Stimulated activated CD8-positive, alpha-beta memory T cell treated with anti-CD3 and anti-CD28 coated beads, Interleukin-7, amount 100 ng/mL, for 48 hours (primary cell): ENCODE data around the gene NOP14.
A peak's percentile ranks its signal among the peaks of the same experiment; 100 is the strongest.
"Not testable (repeated sequence)": the region's sequence is repeated elsewhere in the genome, so short reads cannot be mapped to it uniquely, and the experiment has no call there.

Experiments
- DNase-seq, 2 donors: peaks; one replicate each; pipeline ENCODE4 v3.0.0-alpha.2; 2020; ENCODE audit warnings: low read depth in 1 of 2; ENCODE audit errors: extremely low read depth in 1 of 2

The NOP14 gene

DNA sequence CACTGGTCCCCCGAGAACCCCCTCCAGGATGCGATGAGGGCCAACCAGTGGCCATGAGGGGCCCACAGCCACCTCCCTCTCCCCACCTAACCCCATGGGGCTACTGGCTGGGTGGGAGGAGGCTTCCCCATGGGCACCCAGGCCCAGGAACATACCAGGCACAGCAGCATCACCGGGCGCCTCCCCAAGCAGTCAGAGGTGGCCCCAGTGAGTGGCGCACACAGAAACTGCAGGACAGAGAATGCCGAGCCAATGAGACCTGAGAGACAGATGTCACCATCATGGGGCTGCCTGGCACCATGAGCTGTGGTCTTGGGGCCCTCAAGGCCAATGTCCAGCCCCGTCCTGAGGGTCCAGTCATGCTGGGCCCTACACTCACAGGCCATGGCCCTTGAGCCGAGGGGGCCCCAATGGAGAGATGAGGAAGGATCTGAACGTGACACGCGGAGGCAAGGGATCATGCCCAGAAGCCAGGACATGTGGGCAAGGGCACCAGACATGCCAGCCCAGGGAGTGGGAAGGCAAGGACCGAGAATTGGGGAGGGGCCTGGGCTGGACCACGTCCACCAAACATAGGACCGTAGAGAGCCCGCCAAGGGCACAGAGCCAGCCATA lies 30.1 kb downstream of the NOP14 start:
- DNase-seq, result no peak

DNA sequence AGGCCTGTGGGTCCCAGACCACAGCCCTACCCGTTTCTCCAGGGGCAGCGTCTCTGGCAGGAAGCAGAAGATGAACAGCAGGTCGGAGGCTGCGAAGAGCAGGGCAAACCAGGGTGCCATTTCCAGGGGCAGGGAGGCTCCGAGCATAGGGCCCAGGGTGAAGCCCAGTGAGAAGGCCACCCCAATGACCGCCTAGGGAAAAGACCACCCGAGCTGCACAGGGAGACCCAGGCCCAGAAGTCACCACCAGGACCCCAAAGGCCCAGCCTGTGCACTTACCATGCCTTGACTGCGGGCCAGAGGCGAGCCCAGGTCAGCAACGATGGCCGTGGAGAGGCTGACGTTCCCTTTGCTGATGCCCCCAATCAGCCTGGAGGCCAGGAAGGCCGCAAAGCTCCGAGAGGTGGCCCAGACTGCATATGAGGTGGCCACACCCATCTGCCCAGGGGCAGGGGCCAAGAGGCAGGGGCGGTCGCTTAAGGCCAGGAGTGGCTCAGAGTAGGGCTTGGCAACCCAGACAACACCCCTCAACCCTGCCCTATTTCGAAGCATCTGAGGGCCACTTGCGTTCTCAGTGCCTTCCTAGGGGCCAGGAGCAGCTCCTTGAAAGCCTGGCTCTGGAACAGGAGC lies 30.8 kb downstream of the NOP14 start:
- DNase-seq, result no peak

DNA sequence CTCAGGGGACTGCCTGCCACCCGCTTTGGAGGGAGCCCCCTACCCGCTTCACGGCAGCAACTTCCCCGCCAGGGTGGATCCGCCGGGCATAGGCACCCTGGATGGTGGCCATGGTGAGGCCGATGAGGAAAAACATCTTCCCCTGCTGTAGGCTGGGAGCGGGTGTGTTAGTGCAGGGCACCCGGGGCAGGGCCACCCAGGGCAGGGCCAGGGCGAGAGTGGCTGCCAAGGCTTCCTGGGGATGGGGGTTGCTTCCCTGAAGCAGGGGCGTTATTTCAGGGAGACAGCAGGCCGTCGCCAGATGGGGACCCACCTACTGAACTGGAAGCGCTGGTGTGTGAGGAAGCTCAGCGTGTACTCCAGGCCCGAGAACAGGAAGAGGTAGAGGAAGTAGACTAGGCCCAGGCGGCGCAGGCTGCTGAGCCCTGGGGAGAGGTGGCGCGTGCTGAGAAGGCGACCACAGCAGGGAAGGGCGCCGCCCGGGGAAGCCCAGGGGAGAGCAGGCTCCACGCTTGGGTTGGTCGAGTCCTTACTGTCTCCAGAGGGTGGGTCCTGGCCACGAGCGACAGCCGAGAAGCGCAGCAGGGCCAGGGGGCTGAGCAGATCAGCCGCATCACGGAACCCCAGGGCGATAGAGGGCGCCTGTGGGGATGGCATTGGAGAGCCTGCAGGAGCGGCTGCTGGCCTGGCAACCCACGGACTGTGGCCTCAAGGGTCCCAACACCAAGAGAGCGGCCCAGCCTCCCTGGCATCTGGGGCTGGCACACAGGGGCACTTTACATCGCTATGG lies 31.5 kb downstream of the NOP14 start:
- DNase-seq, result peak in 1 of 2 donors; percentile 43

DNA sequence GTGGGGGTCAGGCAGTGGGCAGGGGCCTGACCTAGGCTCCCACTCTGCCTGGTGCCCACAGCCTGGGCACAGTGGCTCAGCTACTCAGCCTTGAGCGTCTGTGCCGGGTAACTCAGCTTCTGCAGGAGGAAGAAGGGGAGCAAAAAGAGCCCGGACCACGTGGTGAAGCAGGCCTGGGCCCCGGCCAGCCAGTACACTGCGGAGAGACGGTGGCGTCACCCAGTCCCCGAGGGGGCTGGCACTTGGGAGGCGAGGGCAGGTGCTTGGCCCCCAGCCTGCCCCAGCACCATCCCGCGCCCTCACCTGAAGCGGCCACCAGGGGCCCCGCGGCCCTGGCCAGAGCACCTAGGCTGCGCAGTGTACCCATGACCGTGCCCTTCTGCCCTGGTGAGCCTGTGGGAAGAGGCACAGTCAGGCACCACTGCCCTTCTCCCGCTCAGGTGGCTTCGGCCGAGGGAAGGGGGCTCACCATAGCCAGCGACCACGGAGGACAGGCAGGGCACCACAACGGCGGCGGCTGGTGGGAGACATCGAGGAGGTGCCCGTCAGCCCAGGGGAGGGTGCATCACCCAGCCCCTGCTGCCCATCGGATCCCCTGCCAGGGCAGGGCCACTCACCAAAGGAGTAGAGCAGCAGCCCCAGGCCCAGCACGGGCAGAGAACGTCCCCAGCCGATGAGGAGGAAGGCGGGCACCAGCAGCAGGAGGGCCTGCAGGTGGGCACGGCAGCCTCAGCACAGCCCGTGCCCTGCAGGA lies 32.3 kb downstream of the NOP14 start:
- DNase-seq, result no peak

DNA sequence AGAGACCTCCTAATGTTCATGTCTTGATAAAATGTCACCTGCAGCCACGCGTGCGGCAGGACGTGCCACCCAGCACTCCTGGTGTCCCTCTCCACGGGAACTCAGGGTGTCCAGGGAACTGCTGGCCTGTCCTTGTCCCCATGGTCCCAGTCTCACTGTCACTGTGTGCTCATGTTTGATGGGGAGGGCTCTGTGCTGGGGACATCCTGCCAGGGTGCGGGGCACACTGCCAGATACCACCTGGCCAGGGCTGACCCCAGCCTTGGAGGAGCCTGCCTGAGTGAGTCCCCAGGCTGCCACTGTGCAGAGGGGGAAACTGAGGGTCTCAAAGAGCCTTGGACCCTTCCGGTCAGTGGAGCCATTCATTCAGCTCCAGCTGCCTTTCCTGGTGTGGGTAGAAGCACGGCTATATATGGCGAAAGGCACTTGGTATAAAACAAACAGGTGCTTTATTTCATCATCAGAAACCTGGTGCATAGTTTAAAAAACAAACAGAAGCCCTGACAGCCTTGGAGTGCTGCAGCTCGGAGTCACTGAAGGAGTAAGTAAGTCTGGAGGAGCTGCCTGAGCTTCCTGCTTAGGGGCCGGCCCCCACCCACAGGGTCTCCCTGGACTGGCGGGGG lies 33.0 kb downstream of the NOP14 start:
- no peak for DNase-seq

DNA sequence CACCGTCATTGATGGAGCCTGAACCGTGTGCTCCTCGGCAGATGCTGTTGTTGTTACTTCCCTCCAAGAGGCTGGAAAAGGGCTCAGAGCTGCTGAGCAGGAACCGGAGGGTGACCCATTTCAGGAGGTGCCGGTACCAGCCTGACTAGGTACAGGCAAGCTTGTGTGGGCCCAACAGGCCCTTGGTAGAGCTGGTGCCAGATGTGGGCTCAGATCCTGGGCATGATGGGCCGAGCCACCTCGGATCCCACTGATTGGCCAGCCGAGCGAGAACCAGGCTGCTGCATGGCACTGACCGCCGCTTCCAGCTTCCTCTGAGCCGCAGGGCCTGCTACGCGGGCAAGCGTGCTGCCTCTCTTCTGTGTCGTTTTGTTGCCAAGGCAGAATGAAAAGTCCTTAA lies 33.7 kb downstream of the NOP14 start:
- no peak for DNase-seq

DNA sequence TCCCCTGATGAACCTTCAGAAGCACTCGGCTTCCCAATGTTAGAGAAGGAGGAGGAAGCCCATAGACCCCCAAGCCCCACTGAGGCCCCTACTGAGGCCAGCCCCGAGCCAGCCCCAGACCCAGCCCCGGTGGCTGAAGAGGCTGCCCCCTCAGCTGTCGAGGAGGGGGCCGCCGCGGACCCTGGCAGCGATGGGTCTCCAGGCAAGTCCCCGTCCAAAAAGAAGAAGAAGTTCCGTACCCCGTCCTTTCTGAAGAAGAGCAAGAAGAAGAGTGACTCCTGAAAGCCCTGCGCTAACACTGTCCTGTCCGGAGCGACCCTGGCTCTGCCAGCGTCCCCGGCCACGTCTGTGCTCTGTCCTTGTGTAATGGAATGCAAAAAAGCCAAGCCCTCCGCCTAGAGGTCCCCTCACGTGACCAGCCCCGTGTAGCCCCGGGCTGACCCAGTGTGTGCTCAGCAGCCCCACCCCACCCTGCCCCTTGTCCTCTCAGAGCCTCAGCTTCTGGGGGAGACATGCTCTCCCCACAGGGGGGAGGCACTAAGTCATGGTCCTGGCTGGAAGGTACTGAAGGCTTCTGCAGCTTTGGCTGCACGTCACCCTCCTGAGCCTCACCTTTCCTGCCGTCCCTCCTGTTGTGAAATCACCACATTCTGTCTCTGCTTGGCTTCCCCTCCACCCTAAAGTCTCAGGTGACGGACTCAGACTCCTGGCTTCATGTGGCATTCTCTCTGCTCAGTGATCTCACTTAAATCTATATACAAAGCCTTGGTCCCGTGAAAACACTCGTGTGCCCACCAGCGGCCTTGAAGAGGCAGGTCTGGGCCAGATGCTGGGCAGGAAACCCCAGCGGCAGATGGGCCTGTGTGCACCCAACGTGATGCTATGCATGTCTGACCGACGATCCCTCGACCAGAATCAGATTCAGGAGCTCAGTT lies 34.7 kb downstream of the NOP14 start:
- DNase-seq, result no peak

DNA sequence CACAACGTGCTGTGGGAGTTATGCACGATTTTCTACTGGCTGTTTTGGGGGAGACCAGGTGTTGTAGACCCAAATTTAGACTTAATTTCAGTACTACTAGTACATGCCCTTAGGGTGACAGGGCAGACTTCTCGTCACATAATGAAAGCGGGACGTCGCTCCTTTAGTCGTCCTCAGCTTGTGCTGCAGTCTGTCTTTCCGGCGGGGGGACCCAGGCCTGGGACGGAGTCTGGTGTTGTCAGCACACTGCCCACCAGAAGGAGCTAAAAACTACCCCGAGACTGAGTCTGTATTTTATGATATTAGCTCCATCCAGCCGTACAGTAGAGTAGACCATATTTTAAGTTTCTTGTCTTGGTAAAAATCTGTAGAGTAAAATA lies 35.5 kb downstream of the NOP14 start:
- no peak for DNase-seq

DNA sequence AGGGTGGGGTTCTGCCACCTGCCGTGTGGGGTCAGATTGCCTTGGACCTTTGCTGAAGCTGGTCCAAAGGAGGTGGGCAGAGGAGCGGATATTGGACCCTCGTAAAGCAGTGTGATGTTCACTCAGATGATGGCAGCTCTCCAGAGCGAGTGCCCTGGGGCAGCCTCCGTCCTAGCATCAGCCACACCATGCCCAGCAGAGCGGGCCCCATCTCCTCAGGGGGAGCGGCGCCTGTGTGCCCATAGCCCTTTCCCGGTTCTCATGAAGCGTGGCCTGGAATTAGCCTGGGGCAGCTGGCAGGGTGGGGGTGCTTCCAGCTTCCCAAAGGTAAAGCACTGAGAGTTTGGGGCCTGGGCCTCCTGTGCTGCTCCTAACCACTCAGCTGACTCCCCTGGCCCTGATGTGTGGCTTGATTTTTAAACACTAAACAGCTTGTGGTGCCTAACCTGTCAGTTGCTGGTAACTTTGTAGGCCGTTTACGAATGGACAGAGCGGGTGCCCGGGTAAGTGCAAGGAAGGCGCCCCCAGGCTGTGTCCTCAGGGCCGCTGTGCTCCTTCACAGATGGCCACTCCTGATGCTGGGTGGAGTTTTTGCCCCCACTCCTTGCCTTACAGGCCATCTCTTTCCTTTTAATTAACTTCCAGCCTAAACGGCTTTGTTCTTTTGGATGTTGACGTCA lies 36.0 kb downstream of the NOP14 start:
- no peak for DNase-seq

DNA sequence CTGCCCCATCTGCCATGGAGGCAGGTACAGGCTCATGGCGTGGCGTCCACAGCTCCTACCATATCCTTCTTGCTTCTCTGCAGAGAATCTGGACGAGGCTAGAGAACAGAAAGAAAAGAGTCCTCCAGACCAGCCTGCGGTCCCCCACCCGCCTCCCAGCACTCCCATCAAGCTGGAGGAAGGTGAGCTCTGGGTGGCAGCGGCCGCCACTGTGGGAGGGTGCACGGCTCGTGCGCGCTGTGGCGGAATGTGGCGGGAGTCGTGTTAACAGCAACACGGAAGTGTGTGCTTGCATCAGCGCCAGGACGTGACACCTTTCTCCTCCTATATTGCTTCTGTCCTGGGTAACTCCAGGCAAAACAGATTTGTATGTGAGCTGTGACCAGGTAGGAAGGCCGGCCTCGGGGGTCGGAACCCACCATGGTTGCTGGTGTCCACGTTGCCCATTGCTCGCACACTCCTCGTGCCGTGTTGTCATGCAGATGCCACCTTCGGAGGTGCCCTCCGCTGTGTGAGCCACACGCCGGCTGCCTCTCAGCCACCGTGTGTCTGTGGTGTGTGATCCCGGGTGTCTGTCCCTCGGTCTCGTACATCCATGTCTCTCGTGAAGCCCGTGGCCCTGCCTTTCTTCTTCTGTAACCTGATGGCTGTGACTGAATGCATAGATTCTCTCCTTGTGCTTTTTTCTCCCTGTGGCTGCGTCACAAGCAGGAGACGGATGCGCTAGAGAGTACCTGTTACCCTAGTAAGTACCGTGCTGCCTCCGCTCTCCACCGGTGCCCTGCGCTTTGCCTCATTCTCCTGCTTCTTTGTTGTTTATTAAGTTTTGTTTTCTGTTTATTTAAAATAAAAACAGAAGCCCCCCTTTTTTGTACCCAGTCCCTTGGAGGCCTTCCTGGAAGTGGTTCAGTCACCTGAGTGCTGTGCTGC lies 37.0 kb downstream of the NOP14 start:
- DNase-seq, result no peak

DNA sequence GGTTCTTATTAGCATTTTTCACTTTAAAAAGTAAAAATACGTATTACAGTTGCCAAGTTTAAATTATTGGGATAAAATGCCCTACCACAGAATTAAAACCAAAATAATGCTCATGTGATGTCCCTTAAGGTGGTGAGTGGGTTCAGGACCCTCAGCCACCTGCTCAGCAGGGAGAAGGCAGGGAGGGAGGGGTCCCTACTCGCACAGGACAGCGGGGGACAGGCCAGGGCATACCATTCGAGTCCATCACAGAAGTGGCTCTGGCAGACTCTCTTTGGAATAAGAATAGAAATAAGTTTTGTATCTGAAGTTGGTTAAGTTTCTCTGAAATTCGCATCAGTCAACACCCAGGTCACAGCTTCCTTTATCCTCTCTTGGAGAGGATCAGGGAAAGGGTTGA lies 37.7 kb downstream of the NOP14 start:
- DNase-seq, result no peak

DNA sequence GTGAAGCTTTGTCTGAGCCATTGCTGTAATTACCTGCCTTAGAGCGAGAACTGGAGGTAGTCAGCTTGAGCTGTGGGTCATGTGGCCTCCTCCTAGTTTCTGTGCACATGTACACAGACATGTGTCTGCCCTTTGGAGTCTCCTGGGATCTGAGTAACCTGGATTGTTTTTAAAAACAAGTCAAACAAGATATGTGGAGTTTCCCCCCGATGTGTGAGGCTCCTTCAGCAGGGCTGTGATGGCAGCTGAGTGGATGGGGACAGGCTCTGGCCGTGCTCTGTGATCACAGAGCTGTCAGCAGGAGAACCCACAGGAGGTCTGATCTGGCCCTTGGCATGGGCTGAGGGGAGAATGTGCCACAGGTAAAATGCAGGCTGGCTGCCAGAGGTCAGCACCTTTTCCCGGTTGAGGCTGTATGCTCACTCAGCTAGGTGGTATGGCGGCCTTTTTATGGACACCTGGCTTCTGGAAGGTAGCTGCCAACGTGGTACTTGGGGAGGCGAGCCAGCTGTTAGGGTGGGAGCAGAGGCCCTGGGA lies 38.4 kb downstream of the NOP14 start:
- no peak for DNase-seq

DNA sequence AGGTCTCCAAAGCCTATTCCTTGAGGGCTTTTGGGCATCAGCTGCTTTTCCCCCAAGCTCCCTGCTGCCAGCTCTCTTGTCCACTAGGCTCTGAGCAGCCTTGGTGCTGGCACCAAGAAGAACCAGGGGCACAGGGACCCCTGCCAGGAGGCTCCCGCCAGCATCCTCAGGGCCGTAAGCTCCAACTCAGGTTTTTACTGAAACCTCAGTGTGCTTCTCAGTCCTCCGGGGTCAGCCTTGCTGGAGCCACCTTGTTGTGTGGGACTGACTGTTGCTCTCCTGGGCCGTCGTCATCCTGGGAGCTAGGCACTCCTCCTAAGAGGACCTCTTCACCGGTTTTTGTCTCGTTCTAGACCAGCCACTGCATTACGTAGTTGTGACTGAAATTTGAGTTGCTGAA lies 38.9 kb downstream of the NOP14 start:
- DNase-seq, result no peak

DNA sequence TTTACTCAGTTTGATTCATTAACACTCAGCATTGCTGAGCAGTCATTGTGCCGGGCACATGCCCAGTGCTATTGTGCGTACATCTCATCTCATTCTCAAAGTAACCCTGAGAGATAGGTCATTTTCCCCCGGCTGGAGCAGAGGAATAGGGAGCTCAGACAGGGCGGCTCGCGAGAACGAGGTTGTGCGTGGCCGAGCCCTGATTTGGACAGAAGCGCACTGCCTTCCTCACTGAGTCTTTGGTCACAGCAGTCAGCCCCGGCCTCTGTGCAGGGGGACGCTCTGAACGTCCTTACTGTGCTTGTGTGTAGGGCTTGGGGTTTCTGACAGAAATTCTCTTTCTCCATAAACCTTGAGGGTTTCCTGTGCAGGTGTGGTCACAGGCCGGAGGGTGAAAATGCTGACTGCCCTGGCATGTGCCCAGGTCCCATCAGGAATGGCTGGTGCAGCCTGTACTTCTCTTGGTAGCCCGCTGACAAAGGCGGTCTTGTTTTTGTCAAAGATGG lies 39.5 kb downstream of the NOP14 start:
- no peak for DNase-seq

DNA sequence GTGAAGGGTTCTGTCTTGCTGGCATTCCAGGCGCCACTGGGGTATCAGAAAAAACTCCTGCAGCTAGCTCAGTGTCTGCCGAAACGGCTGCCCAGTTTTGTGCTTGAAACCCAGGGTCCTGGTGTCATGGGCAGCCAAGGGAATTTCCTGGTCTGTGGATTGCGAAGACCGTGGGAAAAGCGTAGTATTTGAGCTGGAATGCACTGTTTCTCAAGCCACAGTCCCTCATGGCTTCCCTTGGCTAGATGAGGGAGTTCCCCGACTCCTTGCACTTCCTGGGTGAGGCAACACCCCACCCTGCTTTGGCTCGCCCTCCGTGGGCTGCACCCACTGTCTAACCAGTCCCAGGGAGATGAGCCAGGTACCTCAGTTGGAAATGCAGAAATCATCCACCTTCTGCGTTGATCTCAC lies 40.1 kb downstream of the NOP14 start:
- DNase-seq, result no peak

DNA sequence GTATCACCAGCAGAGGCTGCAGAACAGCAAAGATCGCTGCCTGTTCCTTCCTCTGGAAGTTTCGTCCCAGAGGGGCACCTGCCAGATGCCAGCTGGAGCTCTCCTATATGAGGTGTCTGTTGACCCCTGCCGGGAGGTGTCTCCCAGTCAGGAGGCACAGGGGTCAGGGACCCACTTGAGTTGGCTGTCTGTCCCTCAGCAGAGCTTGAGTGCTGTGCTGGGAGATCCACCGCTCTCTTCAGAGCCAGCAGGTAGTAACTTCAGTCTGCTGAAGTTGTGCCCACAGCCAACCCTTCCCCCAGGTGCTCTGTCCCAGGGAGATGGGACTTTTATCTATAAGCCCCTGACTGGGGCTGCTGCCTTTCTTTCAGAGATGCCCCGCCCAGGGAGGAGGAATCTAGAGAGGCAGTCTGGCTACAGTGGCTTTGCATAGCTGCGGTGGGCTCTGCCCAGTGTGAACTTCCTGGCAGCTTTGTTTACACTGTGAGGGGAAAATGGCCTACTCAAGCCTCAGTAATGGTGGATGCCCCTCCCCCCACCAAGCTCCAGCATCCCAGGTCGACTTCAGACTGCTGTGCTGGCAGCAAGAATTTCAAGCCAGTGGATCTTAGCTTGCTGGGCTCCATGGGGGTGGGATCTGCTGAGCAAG lies 40.6 kb downstream of the NOP14 start:
- not testable (repeated sequence) for DNase-seq

DNA sequence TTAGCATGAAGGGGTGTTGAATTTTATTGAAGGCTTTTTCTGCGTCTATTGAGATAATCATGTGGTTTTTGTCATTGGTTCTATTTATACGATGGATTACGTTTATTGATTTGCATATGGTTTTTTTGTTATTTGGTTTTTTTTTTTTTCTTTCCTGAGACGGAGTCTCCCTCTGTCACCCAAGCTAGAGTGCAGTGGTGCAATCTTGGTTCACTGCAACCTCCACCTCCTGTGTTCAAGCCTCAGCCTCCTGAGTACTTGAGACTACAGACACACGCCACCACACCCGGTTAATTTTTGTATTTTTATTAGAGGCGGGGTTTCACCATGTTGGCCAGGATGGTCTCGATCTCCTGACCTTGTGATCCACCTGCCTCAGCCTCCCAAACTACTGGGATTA lies 44.5 kb downstream of the NOP14 start:
- DNase-seq, result not testable (repeated sequence)
